HG03354 (cell line): Measurements from ENCODE around the gene ERC1.

Experiments
- ATAC-seq: cut with Tn5 transposase; IDR thresholded peaks from one replicate; pipeline ENCODE4 v1.9.1; 2021; ENCODE audit warnings: mild to moderate bottlenecking; ENCODE audit not compliant: unreplicated experiment, poor library complexity, severe bottlenecking

Gene ERC1

GRCh38 chr12:1439687-1440086 is 448.7 kb downstream of the ERC1 start:
- no peak for ATAC-seq

- no peak for ATAC-seq
Measured at GRCh38 chr12:1443421-1444141, 452.6 kb downstream of the ERC1 start.

- no peak for ATAC-seq
Measured at GRCh38 chr12:1444142-1444516, 453.1 kb downstream of the ERC1 start.

GRCh38 chr12:1445807-1446206 is 454.8 kb downstream of the ERC1 start:
- ATAC-seq, result no peak

- no peak for ATAC-seq
Measured at GRCh38 chr12:1448336-1448735, 457.3 kb downstream of the ERC1 start.

GRCh38 chr12:1453810-1454209 is 462.8 kb downstream of the ERC1 start:
- no peak for ATAC-seq

- ATAC-seq, result no peak
Measured at GRCh38 chr12:1456885-1457284, 465.9 kb downstream of the ERC1 start.

GRCh38 chr12:1457901-1458300 is 466.9 kb downstream of the ERC1 start:
- ATAC-seq, result no peak

GRCh38 chr12:1459339-1459738 is 468.3 kb downstream of the ERC1 start:
- no peak for ATAC-seq

- ATAC-seq, result no peak
Measured at GRCh38 chr12:1463073-1463905, 472.3 kb downstream of the ERC1 start.

- ATAC-seq, result no peak
Measured at GRCh38 chr12:1464925-1465324, 473.9 kb downstream of the ERC1 start.

GRCh38 chr12:1465990-1466389 is 475.0 kb downstream of the ERC1 start:
- ATAC-seq, result no peak

- no peak for ATAC-seq
Measured at GRCh38 chr12:1466481-1467154, 475.6 kb downstream of the ERC1 start.

- ATAC-seq, result no peak
Measured at GRCh38 chr12:1467710-1468109, 476.7 kb downstream of the ERC1 start.

GRCh38 chr12:1469070-1469469 is 478.0 kb downstream of the ERC1 start:
- no peak for ATAC-seq

- no peak for ATAC-seq
Measured at GRCh38 chr12:1470051-1470450, 479.0 kb downstream of the ERC1 start.

- ATAC-seq, result no peak
Measured at GRCh38 chr12:1471224-1471623, 480.2 kb downstream of the ERC1 start.

- no peak for ATAC-seq
Measured at GRCh38 chr12:1473418-1473817, 482.4 kb downstream of the ERC1 start.

GRCh38 chr12:1474041-1474573 is 483.1 kb downstream of the ERC1 start:
- ATAC-seq, result no peak

GRCh38 chr12:1474574-1475153 is 483.6 kb downstream of the ERC1 start:
- no peak for ATAC-seq
